Right forelimb (tissue), 1 donor: ENCODE results near the gene CGN.
A peak's percentile ranks its signal among the peaks of the same experiment; 100 is the strongest.

Experiments
- DNase-seq: peaks from one replicate; pipeline ENCODE4 v3.0.0-alpha.2; 2018

CGN gene

GRCh38 chr1:151553659-151554058 lies 42.5 kb downstream of the CGN start:
- DNase-seq: no peak

- no peak for DNase-seq
These were observed 44.9 kb downstream of the CGN start for GRCh38 chr1:151556052-151556451.

- no peak for DNase-seq
These were observed 51.5 kb downstream of the CGN start for GRCh38 chr1:151562661-151563060.

- no peak for DNase-seq
These were observed 52.2 kb downstream of the CGN start for GRCh38 chr1:151563376-151563775.

- DNase-seq: no peak
These were observed 54.5 kb downstream of the CGN start for GRCh38 chr1:151565502-151566189.

- no peak for DNase-seq
These were observed 57.5 kb downstream of the CGN start for GRCh38 chr1:151568626-151569088.

GRCh38 chr1:151570819-151571218 lies 59.6 kb downstream of the CGN start:
- no peak for DNase-seq

- DNase-seq: no peak
These were observed 63.7 kb downstream of the CGN start for GRCh38 chr1:151574575-151575529.

GRCh38 chr1:151577173-151577572 lies 66.0 kb downstream of the CGN start:
- no peak for DNase-seq

GRCh38 chr1:151578941-151579340 lies 67.8 kb downstream of the CGN start:
- DNase-seq: no peak

- no peak for DNase-seq
These were observed 68.4 kb downstream of the CGN start for GRCh38 chr1:151579436-151580225.

- peak; percentile 52 for DNase-seq
These were observed 70.3 kb downstream of the CGN start for GRCh38 chr1:151581451-151581850.

GRCh38 chr1:151581921-151582320 lies 70.7 kb downstream of the CGN start:
- DNase-seq: no peak

- no peak for DNase-seq
These were observed 72.6 kb downstream of the CGN start for GRCh38 chr1:151583796-151584195.

- no peak for DNase-seq
These were observed 73.1 kb downstream of the CGN start for GRCh38 chr1:151584278-151584677.

- DNase-seq: no peak
These were observed 73.6 kb downstream of the CGN start for GRCh38 chr1:151584780-151585179.

GRCh38 chr1:151585622-151586021 lies 74.4 kb downstream of the CGN start:
- no peak for DNase-seq
